Esophagus mucosa (tissue), 1 donor: ENCODE measurements around the gene AOPEP. TPM values are rescaled to one million over a fixed set of nuclear protein-coding genes. Genes with fewer than 3 reads are reported as not detected.
"Not testable (repeated sequence)": the region's sequence is repeated elsewhere in the genome, so short reads cannot be mapped to it uniquely, and the experiment has no call there.

Experiments used
- ATAC-seq: fragments of 200-7000 bp; cut with Tn5 transposase; one replicate; pipeline ENCODE4 v1.9.1; 2020
- total RNA-seq: library from RNA; stranded (reverse); gene quantifications from one replicate; pipeline ENCODE4 v1.2.4, GENCODE V29; 2023
- donor health status: DM: yes; HTN: yes; CAD: no.

The AOPEP gene
- total RNA-seq, 1 donor from 2014 or later: 113 TPM

DNA sequence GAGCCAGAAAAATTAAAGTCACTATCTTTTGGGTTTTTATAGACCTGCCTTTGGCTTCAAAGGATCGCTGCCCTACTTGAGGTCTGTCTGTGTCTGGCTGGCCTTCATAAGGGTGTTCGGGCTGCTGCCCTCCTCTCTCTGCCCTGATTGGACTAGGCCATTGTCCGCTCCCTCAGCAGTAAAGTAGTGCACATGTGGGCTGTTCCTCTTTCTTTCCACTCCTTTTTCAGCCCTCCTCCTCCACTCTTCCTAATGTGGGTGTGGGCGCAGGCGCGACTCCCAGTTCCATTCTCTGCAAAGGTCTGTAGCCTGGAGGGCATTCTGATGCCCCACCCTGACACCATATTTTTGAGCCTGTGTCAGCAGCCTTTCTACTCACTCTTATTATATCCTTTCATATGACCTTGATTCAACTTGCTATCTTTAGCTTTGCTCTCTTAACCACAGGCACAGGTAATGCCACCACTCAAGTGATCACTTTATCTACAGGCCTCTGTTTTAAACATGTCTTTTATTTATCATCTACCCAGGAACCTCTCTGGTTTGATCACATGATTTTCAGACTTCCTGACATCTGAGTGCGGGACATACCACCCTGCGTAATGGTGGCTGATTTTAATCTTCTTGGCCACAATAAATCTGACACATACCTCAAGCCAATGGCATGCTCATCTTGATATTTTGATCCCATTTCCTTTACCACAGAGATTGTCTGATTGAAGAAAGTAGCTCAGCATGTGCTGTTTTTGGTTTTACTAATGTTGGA is 144.5 kb downstream of the AOPEP start:
- ATAC-seq: peak; percentile 74

DNA sequence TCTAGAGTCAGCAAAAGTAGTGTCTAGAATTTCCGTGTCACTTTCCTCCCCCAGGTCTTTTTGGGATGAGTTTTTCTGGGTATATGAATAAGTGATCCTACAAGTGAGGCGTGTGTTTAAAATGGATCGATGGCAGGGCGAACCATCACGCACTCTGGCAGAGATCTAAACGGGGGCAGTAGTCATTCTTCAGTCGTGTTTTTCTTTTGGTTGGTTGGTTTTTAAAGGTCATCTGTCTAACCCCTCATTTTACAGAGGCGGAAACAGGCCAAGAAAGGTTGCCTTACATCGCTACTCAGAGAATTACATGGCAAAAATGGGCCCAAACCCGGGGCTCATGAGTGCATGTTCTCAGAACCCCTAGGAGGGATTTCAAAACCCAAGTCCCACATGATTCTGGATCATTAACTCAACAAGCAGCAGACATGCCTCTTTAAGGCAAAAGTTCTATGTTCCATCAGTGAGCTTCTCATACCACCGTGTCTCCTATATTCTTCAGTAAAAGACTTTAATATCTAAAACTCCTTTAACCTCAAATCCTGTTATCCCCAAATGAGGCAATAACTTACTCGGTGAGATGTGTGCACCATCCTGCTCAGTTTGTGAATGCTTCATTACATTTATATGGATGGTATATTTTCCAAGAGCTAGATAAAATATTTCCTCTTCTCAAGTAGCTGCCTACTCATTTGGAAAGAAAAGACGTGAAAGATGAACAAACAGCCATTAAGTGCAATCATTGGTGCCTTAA is 145.8 kb downstream of the AOPEP start:
- no peak for ATAC-seq

DNA sequence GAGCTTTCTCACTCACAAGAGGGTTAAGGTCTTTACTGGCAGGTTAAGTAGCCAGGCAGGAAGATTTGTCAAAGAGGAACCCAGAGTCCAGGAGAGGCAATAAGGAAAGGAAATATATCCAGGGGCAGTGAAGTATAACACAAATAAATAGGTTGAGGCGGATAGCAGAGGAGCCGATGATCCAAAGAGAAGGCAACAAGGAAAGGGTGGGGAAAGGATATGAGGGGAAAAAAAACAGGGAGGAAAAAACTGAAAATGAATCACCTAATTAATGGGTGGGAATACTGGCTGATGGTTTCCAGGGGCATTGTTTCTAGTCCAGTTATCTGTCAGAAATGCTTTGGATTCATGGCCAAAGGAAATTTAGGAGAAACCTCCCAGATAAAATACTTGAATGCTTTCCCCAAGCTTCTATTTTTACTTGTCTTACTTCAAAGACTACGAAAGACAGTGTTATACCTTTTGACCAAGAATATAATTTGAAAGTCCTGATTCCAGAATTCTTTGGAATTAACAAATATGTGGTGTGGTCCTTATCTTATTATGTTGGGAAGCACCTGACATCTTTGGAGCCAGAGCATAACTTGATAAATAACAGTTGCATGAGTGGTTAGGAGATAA is 146.5 kb downstream of the AOPEP start:
- no peak for ATAC-seq

DNA sequence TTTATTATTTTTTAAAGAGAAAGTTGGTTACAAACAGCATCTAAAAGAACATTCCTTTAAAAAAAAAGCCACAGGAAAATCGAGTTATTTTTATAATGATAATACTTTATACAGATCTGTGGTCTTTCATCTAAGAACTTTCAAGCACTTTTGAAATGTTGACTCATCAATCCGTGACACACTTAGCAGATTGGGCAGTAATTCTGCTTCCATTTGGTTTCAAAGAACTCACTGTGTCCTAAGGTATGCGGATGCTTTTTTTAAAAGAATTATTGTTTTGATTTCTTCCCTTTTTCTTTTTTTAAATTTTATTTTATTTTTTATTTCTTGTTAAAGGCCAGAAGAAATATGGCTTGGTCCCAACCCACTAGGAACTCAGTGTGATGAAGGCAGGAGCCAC is 147.8 kb downstream of the AOPEP start:
- ATAC-seq: peak; percentile 73

DNA sequence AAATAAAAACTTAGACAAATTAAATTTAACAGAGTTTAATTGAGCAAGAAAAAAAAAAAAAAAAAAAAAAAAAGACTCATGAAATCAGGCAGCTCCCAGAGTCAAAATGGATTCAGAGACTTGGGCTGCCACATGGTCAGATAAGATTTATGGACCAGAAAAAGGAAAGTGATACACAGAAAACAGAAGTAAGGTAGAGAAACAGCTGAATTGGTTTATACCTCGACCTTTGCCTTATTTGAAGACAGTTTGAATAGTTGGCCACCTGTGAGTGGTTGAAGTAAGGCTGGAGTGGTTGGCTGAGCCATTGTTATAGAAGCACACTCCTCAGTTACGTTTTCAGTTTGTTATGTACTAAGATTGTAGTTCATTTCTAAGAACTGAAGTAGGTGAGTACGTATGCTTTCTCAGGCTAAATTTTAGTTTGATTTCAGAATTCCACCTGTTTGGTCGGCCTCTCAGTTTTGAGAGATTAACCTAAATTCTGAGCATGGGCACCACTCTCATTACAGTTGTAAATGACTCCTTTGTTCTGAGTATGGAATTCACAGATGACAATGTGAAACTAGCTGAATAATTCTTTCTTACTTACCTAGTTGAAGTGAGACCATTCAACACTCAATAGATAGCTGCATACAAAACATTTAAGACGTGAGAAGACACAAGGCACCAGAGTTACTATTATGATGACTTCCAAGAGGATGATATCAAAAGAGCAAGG is 149.0 kb downstream of the AOPEP start:
- no peak for ATAC-seq

DNA sequence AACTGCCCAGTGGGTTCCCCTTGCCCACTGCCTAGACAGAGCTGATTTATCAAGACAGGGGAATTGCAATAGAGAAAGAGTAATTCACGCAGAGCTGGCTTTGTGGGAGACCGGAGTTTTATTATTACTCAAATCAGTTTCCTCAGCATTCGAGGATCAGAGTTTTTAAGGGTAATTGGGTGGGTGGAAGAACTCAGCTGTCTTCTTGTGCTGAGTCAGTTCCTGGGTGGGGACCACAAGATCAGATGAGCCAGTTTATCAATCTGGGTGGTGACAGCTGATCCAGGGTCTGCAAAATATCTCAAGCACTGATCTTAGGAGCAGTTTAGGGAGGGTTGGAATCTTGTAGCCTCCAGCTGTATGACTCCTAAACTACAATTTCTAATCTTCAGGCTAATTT is 152.3 kb downstream of the AOPEP start:
- not testable (repeated sequence) for ATAC-seq

DNA sequence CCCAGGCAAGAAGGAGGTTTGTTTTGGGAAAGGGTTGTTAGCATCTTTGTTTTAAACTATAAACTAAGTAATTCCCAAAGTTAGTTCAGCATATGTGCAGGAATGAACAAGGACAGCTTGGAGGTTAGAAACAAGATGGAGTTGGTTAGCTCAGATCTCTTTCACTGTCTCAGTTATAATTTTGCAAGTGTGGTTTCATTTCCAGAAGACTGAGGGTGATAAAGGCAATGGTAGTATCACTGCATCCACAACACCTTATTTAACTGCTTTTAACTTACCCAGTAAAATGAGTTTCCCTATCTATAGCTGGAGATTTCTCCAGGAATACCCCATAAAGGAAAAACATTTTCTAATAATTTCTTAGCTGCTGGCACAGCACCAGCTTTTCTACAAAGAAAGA is 152.7 kb downstream of the AOPEP start:
- ATAC-seq: no peak

DNA sequence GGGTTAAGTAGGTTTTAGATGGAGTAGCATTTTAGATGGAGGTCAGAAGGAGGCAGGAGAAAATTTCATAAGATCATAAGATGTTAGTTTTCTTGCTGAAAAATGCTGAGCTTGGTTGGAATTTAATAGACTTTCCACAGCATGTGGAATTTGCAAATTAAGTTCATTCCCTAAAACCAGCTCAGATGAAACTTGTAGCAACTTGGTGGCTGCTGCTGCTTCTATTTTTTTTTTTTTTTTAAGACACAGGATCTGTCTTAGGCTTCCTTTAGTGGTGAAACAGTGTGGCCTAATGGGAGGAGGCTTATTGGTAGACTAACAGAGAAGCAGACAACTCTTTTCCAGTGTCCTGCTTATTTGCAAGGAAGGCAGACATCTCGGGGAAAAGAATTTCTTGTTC is 154.5 kb downstream of the AOPEP start:
- no peak for ATAC-seq

DNA sequence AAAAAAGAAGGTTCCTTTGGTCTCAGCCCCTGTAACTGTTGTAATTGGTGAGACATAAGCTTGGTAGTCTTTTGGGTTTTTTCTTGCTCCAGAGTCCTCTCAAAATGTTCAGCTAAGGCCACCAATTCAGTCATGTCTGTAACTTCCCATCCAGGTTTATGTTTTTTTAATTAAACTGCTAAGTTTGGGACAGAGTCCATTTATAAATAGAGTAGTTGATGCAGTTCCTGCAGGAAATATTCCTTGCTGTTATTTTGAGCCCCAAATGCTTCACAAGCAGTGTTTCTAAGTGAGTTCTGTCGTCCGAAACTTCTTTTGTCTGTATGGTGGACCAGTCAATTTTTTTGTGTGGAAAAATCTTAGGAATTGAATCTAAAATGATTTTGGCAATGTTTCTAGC is 155.0 kb downstream of the AOPEP start:
- no peak for ATAC-seq

DNA sequence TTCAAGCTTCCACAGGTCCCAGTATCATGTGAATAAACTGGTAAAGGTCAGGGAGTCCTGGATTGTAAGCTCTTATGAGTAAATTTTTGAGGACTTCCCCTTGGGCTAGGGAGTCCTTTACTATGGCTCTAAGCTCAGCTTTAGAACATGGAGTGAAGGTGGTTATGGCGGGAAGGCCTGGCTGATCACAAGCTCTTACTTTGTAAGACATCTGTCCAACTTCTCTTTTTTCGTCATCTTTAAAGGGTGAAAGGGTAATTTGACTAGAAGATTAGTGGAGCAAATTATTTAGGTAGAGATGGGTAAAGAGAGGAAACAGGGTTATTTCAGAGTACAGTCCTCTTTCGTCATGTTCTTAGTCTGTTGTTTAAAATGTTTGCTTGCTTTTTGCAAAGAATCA is 155.4 kb downstream of the AOPEP start:
- ATAC-seq: no peak

DNA sequence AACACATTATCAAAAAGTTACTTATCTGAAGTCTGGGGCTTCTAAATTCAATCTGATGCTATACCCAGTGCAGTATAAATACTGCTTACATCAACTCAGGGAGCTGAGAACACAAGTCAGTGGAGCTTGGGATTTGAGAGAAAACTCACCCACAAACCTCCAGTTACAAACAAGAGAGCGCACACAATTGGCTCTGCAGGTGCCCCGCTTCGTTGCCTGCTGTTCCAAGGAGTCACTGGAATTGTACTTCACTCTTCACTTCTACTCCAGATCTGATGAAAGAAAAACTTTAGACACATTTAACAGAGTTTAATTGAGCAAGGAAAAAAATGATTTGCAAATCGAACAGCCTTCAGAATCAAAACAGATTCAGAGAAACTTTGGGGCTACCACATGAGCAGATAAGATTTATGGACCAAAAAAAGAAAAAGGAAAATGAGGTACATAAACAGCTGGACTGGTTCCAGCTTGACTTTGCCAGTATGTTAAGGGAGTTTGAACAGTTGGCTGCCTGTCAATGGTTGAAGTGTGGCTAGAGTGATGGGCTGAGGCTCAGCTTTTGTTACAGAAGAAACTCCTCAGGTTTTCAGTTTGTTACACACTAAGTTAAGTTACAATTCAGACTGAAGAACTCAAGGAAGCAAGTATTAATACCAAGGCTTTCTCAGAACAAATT is 156.6 kb downstream of the AOPEP start:
- ATAC-seq: no peak

DNA sequence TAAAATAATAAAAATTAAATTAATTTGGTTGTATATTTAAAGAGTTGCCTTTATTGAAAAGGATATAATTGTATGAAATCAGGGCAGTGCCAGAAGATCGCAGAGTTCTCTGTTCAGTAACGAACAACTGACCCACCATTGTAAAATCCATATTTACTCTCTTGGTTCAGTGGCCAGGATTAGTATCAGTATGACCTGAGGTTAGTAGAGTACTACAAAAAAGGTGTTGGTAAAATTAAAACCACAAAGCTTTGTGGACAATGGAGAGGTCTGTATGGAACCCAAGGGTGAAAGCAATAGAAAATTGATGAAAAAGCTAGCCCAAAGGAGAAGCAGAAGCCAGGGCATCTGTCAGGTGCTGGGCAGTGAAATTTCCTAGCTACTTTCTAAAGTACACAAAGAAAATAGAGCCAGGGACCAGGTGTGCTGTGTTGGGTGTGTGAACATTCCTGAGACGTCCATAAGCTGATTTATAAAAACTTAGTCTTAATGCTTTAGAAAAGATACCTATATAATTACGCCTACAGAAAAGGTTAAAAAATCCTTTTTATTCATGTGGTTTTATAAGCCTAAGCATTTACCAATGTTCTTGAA is 159.5 kb downstream of the AOPEP start:
- ATAC-seq: no peak

DNA sequence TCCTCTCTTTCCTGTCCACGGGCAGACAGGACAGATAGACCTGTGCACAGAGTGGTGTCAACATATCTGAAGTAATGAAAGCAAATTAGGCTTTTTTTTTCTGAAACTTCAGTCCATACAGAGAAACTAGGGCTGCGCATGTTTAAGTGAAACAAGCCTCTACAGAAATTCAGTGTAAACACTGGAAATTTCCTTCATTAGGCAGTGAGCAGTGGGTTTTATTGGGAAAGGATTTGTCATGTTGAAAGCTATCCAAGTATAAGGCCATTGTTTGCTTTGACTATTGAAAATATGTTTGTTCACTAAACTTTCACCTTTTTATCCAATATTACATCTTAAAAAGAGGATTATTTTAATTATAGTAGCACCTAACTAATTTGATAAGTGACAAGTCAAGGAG is 161.2 kb downstream of the AOPEP start:
- no peak for ATAC-seq

DNA sequence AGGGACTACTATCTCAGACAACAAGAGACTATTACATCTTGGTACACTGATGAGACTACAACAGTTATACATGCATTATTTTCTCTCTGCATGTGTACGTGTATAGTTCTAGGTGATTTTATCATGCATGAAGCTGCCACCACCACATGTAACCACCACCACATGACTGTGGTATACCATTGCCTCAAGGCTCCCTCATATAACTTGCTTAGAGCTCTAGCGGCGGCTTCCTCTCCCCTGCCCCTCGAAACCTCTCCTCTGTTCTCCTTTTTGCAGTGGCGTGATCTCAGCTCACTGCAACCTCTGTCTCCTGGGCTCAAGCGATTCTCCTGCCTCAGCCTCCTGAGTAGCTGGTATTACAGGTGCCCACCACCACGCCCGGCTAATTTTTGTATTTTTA is 162.3 kb downstream of the AOPEP start:
- ATAC-seq: no peak

DNA sequence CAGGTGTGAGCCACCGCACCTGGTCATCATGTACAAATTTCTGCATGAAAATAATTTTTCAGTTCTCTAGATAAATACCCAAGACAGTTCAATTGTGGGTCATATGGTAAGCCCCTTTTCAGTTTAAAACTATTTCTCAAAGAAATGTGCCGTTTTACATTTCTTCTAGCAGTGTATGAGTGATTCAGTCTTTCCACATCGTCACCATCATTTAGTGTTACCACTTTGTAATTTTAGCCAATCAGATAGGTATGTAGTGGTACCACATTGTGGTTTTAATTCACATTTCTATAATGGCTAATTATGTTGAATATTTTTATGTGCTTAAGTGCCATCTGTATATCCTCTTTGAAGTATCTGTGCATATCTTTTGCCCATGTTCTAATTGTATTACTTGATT is 163.1 kb downstream of the AOPEP start:
- ATAC-seq: no peak

DNA sequence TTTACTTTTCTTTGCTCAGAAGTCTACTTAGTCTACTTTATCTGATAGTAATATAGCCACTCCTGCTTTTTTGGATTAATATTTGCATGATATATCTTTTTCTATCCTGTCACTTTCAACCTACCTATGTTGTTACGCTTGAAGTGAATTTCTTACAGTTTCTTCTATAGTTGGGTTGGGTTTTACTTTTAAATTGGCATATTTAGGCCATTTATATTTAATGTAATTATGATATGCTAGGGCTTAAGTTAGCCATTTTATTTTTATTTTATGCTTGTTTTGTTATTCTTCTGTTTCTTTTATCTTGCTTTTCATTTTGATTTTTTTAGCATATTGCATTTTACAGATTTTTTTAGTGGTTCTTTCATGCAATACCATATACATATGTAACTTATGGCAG is 164.7 kb downstream of the AOPEP start:
- no peak for ATAC-seq

DNA sequence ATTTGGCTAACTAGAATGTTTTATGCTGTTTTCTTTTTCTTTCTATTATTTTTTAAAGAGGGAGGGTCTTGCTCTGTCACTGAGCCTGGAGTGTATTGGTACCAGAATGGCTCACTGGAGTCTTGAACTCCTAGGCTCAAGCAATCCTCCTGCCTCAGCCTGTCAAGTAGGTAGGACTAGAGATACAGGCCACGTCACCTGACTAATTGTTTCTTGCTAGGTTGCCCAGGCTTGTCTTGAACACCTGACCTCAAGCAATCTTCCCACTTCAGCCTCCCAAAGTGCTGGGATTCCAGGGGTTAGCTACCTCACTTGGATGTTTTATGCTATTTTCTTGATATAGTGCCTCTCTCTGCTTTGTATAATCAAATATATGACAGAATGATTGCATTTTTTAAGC is 166.2 kb downstream of the AOPEP start:
- ATAC-seq: peak; percentile 79

DNA sequence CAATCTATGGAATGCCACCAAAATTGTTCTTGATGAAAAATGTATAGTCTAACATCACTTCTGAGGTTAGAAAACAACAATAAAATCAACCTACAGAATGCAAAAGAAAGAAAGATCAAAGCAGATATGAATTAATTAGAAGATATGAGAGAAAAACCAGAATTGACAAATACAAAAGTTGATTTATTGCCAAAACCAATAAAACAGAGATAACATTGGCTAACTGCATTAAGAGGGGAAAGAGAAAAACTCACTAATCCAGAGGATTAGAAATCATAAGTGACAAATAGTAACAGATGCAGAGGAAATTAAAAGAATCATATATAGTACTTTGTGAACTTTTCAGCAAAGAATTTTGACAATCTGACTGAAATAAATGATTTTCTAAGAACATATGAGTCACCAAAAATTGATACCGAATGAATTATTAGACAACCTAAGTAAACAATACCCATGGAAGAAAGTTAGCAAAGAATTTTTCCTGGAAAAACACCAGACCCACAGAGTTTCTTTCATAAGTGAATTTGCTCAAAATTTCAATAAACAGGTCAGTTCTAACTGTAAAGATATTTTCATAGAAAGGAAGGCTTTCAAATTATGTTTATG is 167.7 kb downstream of the AOPEP start:
- no peak for ATAC-seq

DNA sequence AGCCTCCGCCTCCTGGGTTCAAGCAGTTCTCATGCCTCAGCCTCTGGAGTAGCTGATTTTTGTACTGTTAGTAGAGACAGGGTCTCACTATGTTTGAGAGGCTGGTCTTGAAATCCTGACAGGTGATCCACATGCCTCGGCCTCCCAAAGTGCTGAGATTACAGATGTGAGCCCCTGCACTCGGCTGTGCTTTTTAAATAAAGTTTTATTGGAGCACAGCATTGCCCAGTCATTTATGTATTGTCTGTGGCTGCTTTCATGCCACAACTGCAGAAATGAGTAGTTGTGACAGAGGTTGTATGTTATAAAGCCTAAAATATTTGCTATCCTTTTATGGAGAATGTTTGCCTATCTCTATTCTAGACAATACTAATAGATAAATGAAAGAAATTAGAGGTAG is 169.2 kb downstream of the AOPEP start:
- no peak for ATAC-seq

DNA sequence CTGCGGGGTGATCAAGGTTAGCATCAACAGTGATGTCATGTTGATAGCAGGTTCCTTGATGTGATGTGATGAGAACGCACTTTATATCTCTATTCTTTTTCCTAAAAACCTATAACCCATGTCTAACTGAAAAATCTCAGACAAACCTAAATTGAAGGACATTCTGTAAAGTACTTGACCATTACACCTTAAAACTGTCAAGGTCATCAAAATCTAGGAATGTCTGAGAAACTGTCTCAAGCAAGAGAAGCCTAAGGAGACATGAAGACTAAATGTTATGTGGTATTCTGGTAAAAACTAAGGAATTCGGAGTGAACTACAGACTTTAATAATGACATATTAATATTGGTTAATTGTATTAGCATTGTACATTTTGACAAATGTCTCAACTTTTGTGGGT is 170.0 kb downstream of the AOPEP start:
- no peak for ATAC-seq

DNA sequence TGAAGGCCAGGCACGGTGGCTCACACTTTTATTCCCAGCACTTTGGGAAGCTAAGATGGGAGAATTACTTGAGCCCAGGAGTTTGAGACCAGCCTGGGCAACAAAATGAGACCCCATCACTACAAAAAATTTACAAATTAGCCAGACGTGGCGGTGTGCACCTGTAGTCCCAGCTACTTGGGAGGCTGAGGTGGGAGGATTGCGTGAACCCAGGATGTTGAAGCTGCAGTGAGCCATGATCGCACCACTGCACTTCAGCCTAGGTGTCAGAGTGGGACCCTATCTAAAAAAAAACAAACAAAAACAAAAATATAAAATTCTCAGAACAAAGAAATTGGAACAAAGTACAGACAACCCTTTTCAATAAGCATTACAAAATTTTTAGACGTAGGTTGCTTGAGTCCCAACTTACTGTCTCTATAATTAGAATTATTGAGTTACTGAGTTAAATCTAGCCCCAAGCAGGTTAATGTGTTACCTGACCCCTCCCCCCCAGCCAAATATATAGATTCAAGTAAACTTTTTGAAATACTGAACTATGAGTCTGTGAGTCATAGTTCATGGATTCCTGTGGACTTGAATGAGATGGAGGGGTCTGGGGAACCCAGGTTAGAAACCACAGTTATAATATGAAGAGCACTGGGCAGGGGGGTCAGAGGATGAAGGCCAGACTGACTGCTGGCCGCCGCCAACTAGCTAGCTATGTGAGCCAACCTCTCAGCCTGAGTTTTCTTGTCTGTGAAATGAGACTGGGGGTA is 173.1 kb downstream of the AOPEP start:
- ATAC-seq: no peak
